Measurements from ENCODE around the gene NDUFAB1. TPM values are rescaled to one million over a fixed set of nuclear protein-coding genes. Genes with fewer than 3 reads are reported as not detected.
"Not testable (repeated sequence)": the region's sequence is repeated elsewhere in the genome, so short reads cannot be mapped to it uniquely, and the experiment has no call there.

NDUFAB1 gene
- total RNA-seq, 6 experiments from 2014 or later = 79.4 to 101 (median 89.0) TPM

DNA sequence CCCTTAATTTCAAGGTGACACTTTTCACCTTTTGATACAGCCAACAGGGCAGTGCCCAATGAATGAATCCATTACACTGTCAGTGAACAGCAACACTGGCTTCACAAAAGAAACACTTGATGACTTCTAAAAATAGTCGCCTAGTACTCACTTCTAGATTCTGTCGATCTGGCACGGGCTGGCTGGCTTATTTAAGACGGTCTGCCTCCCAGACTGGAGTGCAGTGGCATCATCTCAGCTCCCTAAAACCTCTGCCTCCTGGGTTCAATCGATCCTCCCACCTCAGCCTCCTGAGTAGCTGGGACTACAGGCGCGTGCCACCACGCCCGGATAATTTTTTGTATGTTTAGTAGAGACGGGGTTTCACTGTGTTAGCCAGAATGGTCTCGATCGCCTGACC lies 1.9 kb downstream of the NDUFAB1 start:
- DNase-seq = no peak
- H3K4me1 Mint-ChIP-seq (ENCODE audit: low read depth) = peaks cover 23% of the 10 kb centered on the region
- no peak overlapping the region for H3K27ac Mint-ChIP-seq
- H3K9me3 Mint-ChIP-seq = no peaks in the 10 kb centered on the region
- TF ChIP-seq, protein P1, sequence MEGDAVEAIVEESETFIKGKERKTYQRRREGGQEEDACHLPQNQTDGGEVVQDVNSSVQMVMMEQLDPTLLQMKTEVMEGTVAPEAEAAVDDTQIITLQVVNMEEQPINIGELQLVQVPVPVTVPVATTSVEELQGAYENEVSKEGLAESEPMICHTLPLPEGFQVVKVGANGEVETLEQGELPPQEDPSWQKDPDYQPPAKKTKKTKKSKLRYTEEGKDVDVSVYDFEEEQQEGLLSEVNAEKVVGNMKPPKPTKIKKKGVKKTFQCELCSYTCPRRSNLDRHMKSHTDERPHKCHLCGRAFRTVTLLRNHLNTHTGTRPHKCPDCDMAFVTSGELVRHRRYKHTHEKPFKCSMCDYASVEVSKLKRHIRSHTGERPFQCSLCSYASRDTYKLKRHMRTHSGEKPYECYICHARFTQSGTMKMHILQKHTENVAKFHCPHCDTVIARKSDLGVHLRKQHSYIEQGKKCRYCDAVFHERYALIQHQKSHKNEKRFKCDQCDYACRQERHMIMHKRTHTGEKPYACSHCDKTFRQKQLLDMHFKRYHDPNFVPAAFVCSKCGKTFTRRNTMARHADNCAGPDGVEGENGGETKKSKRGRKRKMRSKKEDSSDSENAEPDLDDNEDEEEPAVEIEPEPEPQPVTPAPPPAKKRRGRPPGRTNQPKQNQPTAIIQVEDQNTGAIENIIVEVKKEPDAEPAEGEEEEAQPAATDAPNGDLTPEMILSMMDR (IDR thresholded peaks at IDR 0.05) = no peak
- H3K27me3 Mint-ChIP-seq (ENCODE audit: insufficient read depth) = no peaks in the 10 kb centered on the region; the same call in 1 of the 2 replicates
- peaks cover 29% of the 10 kb centered on the region for H3K36me3 Mint-ChIP-seq (ENCODE audit: low read depth)
- no peak overlapping the region for H3K4me3 Mint-ChIP-seq

GRCh38 chr16:23590181-23590580 lies 5.9 kb downstream of the NDUFAB1 start:
- TF ChIP-seq, protein P1 (IDR thresholded peaks at IDR 0.05) = no peak
- peaks cover 38% of the 10 kb centered on the region for H3K36me3 Mint-ChIP-seq (ENCODE audit: low read depth)
- no peaks in the 10 kb centered on the region; the same call in 1 of the 2 replicates for H3K27me3 Mint-ChIP-seq (ENCODE audit: insufficient read depth)
- peaks cover 37% of the 10 kb centered on the region for H3K4me1 Mint-ChIP-seq (ENCODE audit: low read depth)
- H3K4me3 Mint-ChIP-seq = no peak overlapping the region
- H3K27ac Mint-ChIP-seq = no peak overlapping the region
- H3K9me3 Mint-ChIP-seq = no peaks in the 10 kb centered on the region
- no peak for DNase-seq

- peak; percentile 92 for DNase-seq
- Mint-ChIP-seq H3K36me3 (ENCODE audit: low read depth) (peaks cover 41% of the 10 kb centered on the region), H3K4me3 (peak overlapping the region; percentile 63), H3K27ac (peak overlapping the region; percentile 86), H3K9me3 (no peaks in the 10 kb centered on the region), H3K27me3 (ENCODE audit: insufficient read depth) (no peaks in the 10 kb centered on the region), H3K4me1 (ENCODE audit: low read depth) (peaks cover 48% of the 10 kb centered on the region)
- TF ChIP-seq, protein P1 (IDR thresholded peaks at IDR 0.05) = no peak
Measured at GRCh38 chr16:23587726-23588125, 8.4 kb downstream of the NDUFAB1 start.

DNA sequence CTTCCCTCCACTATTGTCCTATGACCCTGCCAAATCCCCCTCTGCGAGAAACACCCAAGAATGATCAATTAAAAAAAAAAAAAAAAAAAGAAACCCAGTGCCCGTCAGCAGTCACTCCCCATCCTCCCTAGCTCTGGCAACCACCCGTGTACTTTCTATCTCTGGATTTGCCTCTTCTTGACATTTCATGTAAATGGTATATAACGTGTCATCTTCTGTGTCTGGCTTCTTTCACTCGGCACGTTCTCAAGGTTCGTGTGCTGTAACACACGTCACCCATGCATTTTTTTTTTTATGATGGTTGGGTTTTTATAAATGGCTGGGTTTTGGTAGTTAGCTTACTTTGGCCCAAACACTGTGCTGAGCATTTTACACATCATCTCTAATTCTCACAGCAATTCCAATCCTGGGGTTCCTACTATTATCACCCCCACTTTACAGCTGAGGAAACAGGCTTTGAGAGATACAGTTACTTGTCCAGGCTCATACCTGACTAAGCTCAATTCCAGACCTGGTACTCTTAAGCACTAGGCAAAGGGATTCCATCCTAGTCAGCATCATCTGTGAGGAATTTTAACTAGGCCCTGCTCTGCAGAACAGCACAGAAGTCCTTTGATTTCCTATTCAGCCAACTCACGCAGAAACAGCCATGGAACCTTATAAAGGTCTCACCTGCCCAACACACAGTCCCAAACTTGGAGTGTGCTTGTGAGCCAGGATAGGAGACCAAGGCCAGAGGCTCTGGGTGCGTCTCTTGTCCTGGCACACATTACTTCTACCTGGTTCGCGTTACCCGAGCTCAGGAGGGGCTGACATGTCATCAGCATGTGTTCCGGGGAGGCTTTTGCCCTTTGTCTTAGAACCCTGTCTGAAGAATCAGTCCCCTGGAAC lies 11.7 kb downstream of the NDUFAB1 start:
- H3K4me3 Mint-ChIP-seq = no peak overlapping the region
- H3K9me3 Mint-ChIP-seq = no peaks in the 10 kb centered on the region
- TF ChIP-seq, protein P1 (IDR thresholded peaks at IDR 0.05) = no peak
- DNase-seq = peak; percentile 32
- peaks cover 26% of the 10 kb centered on the region for H3K36me3 Mint-ChIP-seq (ENCODE audit: low read depth)
- H3K27ac Mint-ChIP-seq = peak overlapping the region; percentile 51
- H3K4me1 Mint-ChIP-seq (ENCODE audit: low read depth) = peaks cover 39% of the 10 kb centered on the region
- H3K27me3 Mint-ChIP-seq (ENCODE audit: insufficient read depth) = no peaks in the 10 kb centered on the region

DNA sequence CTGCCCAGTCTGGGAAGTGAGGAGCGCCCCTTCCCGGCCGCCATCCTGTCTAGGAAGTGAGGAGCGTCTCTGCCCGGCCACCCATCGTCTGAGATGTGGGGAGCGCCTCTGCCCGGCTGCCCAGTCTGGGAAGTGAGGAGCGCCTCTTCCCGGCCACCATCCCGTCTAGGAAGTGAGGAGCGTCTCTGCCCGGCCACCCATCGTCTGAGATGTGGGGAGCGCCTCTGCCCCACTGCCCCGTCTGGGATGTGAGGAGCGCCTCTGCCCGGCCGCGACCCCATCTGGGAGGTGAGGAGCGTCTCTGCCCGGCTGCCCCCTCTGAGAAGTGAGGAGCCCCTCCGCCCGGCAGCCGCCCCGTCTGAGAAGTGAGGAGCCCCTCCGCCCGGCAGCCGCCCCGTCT lies 12.8 kb downstream of the NDUFAB1 start:
- H3K27ac Mint-ChIP-seq; H3K27me3 Mint-ChIP-seq (ENCODE audit: insufficient read depth); H3K9me3 Mint-ChIP-seq; DNase-seq; H3K4me3 Mint-ChIP-seq: not testable (repeated sequence)
- H3K36me3 Mint-ChIP-seq (ENCODE audit: low read depth) = peaks cover 29% of the 10 kb centered on the region
- H3K4me1 Mint-ChIP-seq (ENCODE audit: low read depth) = peaks cover 27% of the 10 kb centered on the region

DNA sequence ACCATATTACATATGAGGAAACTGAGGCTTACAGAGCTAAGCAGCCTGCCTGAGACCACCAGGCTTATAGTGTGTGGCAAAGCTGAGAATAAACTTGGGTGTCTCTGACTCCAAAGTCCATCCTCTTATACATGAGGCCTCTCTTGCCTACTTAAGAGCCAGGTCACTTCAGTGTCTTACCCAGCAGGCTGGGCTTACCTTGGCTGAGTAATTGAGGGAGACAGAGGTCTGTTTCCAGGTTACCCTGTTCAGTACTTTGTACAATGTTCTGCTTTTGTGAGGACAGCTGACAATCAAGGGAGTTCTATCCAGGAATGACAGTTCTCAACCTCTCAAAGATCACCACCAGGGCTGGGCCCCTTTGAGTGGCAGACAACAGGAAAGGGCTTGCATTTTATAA lies 14.4 kb downstream of the NDUFAB1 start:
- Mint-ChIP-seq H3K4me3 (no peak overlapping the region), H3K4me1 (ENCODE audit: low read depth) (peaks cover 12% of the 10 kb centered on the region), H3K27ac (no peak overlapping the region), H3K9me3 (no peaks in the 10 kb centered on the region), H3K27me3 (ENCODE audit: insufficient read depth) (no peaks in the 10 kb centered on the region), H3K36me3 (ENCODE audit: low read depth) (peaks cover 20% of the 10 kb centered on the region)
- no peak for DNase-seq
- TF ChIP-seq, protein P1 (IDR thresholded peaks at IDR 0.05) = no peak
